Spleen (tissue), 11 donors: ENCODE measurements around the gene CRB2. TPM values are rescaled to one million over a fixed set of nuclear protein-coding genes. Genes with fewer than 3 reads are reported as not detected.

ENCODE experiments used
- DNase-seq: peaks from one replicate; pipeline ENCODE4 v3.0.0-alpha.2; 2020
- H3K27ac ChIP-seq, 8 donors: fragments of 200-600 bp; sonication (generic) in 7 of 8; 1 replicate in 4 of 8; 2 replicates in 4 of 8; pipeline versions ENCODE4 v1.5.0 to v1.8.0; 2016 to 2021; ENCODE audit warnings: inconsistent platforms in 4 of 8, mild to moderate bottlenecking in 4 of 8, moderate library complexity in 1 of 8
- H3K27me3 ChIP-seq, 7 donors: fragments of 200-600 bp; sonication (generic) in 6 of 7; replicated peaks in 1 of 7; 1 replicate in 4 of 7; 2 replicates in 3 of 7; pipeline versions ENCODE4 v1.5.0 to v1.8.0; 2016 to 2021; ENCODE audit warnings: inconsistent platforms in 3 of 7, mild to moderate bottlenecking in 1 of 7
- H3K36me3 ChIP-seq, 6 donors: fragments of 200-600 bp; sonication (generic) in 5 of 6; 1 replicate in 4 of 6; 2 replicates in 2 of 6; pipeline versions ENCODE4 v1.5.0 to v1.8.0; 2016 to 2021; ENCODE audit warnings: inconsistent platforms in 2 of 6
- H3K4me1 ChIP-seq, 6 donors: fragments of 200-600 bp; sonication (generic) in 5 of 6; 1 replicate in 3 of 6; 2 replicates in 3 of 6; pipeline versions ENCODE4 v1.5.0 to v1.8.0; 2016 to 2021; ENCODE audit warnings: inconsistent platforms in 3 of 6
- H3K4me3 ChIP-seq, 8 donors: fragments of 200-600 bp; sonication (generic) in 7 of 8; 1 replicate in 4 of 8; 2 replicates in 4 of 8; pipeline versions ENCODE4 v1.5.0 to v1.8.0; 2016 to 2021; ENCODE audit warnings: inconsistent platforms in 4 of 8, mild to moderate bottlenecking in 4 of 8, moderate library complexity in 2 of 8
- H3K9me3 ChIP-seq, 8 donors: fragments of 200-600 bp; sonication (generic) in 7 of 8; 1 replicate in 4 of 8; 2 replicates in 4 of 8; pipeline versions ENCODE4 v1.5.0 to v1.8.0; 2016 to 2021; ENCODE audit warnings: inconsistent platforms in 4 of 8
- CTCF ChIP-seq, 11 experiments: fragments of 200-600 bp in 7 of 11; fragments of 450-650 bp in 4 of 11; sonication (generic) in 4 of 11; IDR thresholded peaks in 8 of 11; conservative IDR thresholded peaks in 3 of 11; 1 replicate in 7 of 11; 2 replicates in 4 of 11; pipeline versions ENCODE4 v1.4.0 to v1.8.0; 2016 to 2021; ENCODE audit warnings: antibody characterized with exemption in 11 of 11, inconsistent platforms in 4 of 11, mild to moderate bottlenecking in 1 of 11
- POLR2A ChIP-seq, 3 donors: fragments of 450-650 bp; IDR thresholded peaks; one replicate each; pipeline ENCODE4 v1.5.1; 2017; ENCODE audit warnings: antibody characterized with exemption in 3 of 3, mild to moderate bottlenecking in 1 of 3
- POLR2AphosphoS5 ChIP-seq, 3 donors: sonication (generic); formaldehyde crosslinking; IDR thresholded peaks; one replicate each; pipeline ENCODE4 v1.5.1; 2017; ENCODE audit warnings: antibody characterized with exemption in 3 of 3
- WGBS, 5 donors: extraction: QIAGEN DNeasy Blood & Tissue Kit in 3 of 5; methylation state at CpG; one replicate each; pipeline versions ENCODE4 v1.1.5 to v1.1.7; 2013 to 2018; 5-methylcytosine and 5-hydroxymethylcytosine counted together
- intact Hi-C: fragments of 100-400 bp; cut with DNase I; formaldehyde crosslinking; loops from one replicate; pipeline ENCODE4 v1.15.0; 2023; ENCODE audit warnings: low total_unique reads
- polyA plus RNA-seq, 3 donors: library from polyadenylated mRNA; stranded (reverse); fragments of 200-250 nt; gene quantifications; one replicate each; pipeline ENCODE4 v1.2.1, GENCODE V29; 2013
- total RNA-seq, 7 donors: library from RNA; depleted of rRNA in 3 of 7; stranded (reverse); fragments of >200 nt in 3 of 7; fragmentation: NEBNext Ultra II Directional in 4 of 7; extraction: Animal tissue kit (Norgen Biotek cat#: 25700) in 4 of 7; gene quantifications; one replicate each; pipeline versions ENCODE4 v1.1.0 to v1.2.1, GENCODE V29; 2016 to 2021
- donor health status: healthy with polysubstance abuse.
- donor health status: DM: no; HTN: no; CAD: no; lungs with moderate emphysema.
- donor health status: DM: no; HTN: no; CAD: no.
- donor health status: Bipolar disorder and iron deficiency.
- donor health status: healthy.
- donor health status: DM: no; HTN: no; CAD: no.
- donor health status: DM: yes; HTN: yes; CAD: no.

Gene CRB2
- total and polyA plus RNA-seq, 10 donors: 0.34 to 3.0 (median 1.6) TPM

DNA sequence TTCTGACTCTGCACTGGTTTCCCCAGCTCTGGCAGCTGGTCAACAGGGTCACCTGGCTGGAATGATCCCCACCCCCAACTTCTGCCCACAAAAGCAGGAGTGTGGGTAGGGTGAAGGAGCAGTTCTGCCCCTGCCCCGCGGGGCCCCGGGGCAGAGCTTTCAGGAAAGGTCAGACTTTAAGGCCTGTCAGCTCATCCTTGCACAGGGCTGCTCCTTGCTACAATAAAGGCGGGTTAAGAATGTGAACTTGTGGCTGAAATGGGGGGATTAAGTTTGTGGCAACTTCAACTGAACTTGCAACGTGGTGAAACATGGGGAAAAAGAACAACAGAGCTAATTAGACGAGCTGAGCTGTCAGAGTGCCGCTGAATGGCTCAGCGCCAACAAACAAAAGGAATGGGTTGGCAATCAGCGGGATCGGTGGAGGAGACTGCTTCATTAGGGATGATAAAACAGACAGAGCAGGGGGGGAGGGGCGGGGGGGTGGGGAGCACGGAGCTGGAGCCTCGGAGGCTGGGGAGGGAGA, 50.8 kb downstream of the CRB2 start:
- peaks cover 0 to 63% (median 3%) of the 10 kb centered on the region in 6 donors for H3K36me3 ChIP-seq
- H3K27me3 ChIP-seq: no peaks in the 10 kb centered on the region
- 70 to 84% (median 77%) methylated on average over 13 of the region's 13 CpGs for WGBS, 5 donors
- H3K4me1 ChIP-seq: peaks cover 0 to 6% (median 0%) of the 10 kb centered on the region in 6 donors
- intact Hi-C loops: no loop called here
- peak; percentile 9 for DNase-seq
- H3K9me3 ChIP-seq: no peaks in the 10 kb centered on the region
- TF ChIP-seq POLR2A (IDR thresholded peaks at IDR 0.05): no peak
- no peak for TF ChIP-seq POLR2AphosphoS5 (IDR thresholded peaks at IDR 0.05)
- no peak for TF ChIP-seq CTCF (IDR thresholded peaks at IDR 0.05 in 8 of 11, conservative IDR thresholded peaks at IDR 0.05 in 3 of 11)
- no peak overlapping the region for H3K27ac ChIP-seq
- H3K4me3 ChIP-seq: no peak overlapping the region

DNA sequence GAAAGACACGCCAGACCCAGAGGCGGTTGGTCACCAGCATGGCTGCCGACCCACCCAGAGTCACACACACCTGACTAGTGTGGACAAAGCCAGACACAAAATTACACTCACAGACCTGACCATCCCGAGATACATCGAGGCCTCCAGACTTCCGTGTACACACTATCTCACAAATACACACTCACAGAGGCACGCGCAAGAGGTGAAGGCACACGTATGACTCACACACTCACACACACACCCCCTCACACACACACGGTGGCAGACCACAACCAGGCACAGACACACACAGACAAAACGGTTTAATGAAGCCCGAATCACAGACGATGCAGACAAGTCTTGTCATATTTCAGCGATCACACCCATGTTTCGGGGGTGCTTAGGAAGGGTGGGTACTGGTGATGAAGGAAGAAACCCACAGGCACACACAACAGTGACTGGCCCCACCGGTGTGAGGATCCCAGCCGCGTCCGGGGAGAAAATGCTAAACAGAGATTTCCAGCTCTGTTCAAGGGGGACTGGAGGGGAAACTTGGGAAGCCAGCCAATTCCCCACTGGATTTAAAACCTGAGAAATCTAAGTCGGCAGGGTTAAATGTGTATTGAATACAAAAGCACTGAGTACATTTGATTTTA, 51.3 kb downstream of the CRB2 start:
- H3K27me3 ChIP-seq: no peaks in the 10 kb centered on the region
- intact Hi-C loops: no loop called here
- H3K9me3 ChIP-seq: no peaks in the 10 kb centered on the region
- no peak overlapping the region for H3K4me3 ChIP-seq
- H3K4me1 ChIP-seq: peaks cover 0 to 6% (median 0%) of the 10 kb centered on the region in 6 donors
- H3K36me3 ChIP-seq: peaks cover 0 to 63% (median 3%) of the 10 kb centered on the region in 6 donors
- H3K27ac ChIP-seq: no peak overlapping the region
- 83 to 93% (median 88%) methylated on average over 20 of the region's 20 CpGs for WGBS, 5 donors
- TF ChIP-seq CTCF (IDR thresholded peaks at IDR 0.05 in 8 of 11, conservative IDR thresholded peaks at IDR 0.05 in 3 of 11): no peak
- no peak for TF ChIP-seq POLR2AphosphoS5 (IDR thresholded peaks at IDR 0.05)
- TF ChIP-seq POLR2A (IDR thresholded peaks at IDR 0.05): no peak
- DNase-seq: peak; percentile 30

- TF ChIP-seq POLR2AphosphoS5 (IDR thresholded peaks at IDR 0.05): no peak
- TF ChIP-seq CTCF (IDR thresholded peaks at IDR 0.05 in 8 of 11, conservative IDR thresholded peaks at IDR 0.05 in 3 of 11): no peak
- TF ChIP-seq POLR2A (IDR thresholded peaks at IDR 0.05): no peak
- Histone ChIP-seq H3K4me1 (peaks cover 0 to 6% (median 0%) of the 10 kb centered on the region in 6 donors), H3K4me3 (no peak overlapping the region), H3K27ac (no peak overlapping the region), H3K36me3 (peaks cover 0 to 53% (median 0%) of the 10 kb centered on the region in 6 donors), H3K27me3 (no peaks in the 10 kb centered on the region), H3K9me3 (no peaks in the 10 kb centered on the region)
- intact Hi-C loops: no loop called here
- WGBS, 5 donors: 86 to 97% (median 96%) methylated on average over 10 of the region's 10 CpGs
- peak; percentile 41 for DNase-seq
These were observed 52.6 kb downstream of the CRB2 start for GRCh38 chr9:123408313-123409262.
